Activated CD8-positive, alpha-beta memory T cell treated with anti-CD3 and anti-CD28 coated beads for 48 hours (primary cell): ENCODE measurements around the gene OR5W2.
"Not testable (repeated sequence)": the region's sequence is repeated elsewhere in the genome, so short reads cannot be mapped to it uniquely, and the experiment has no call there.

Experiments
- DNase-seq, 3 experiments: peaks; one replicate each; pipeline ENCODE4 v3.0.0-alpha.2; 2020; ENCODE audit warnings: low read depth in 2 of 3, low spot score in 2 of 3

OR5W2 gene

GRCh38 chr11:55914482-55914881 lies at the start of gene OR5W2:
Gene OR5W2 (minus strand): TSS chr11:55914582. CDS start chr11:55914582, 0 bp downstream.
- DNase-seq, result no peak

- no peak for DNase-seq
These were observed 42.1 kb upstream of the OR5W2 start for GRCh38 chr11:55956521-55956920.

- no peak for DNase-seq
These were observed 34.9 kb upstream of the OR5W2 start for GRCh38 chr11:55949330-55949729.

- no peak for DNase-seq
These were observed 28.5 kb upstream of the OR5W2 start for GRCh38 chr11:55942785-55943392.

- DNase-seq, result no peak
These were observed 21.9 kb upstream of the OR5W2 start, which contains the start of gene OR5I1 for GRCh38 chr11:55936300-55936699. Gene OR5I1 (minus strand): TSS chr11:55936400. CDS start chr11:55936400, 0 bp downstream.

GRCh38 chr11:55920537-55920936 lies 6.2 kb upstream of the OR5W2 start:
- DNase-seq, result no peak

- DNase-seq, result no peak
These were observed 12.1 kb downstream of the OR5W2 start for GRCh38 chr11:55902308-55902707.

GRCh38 chr11:55895216-55895615 lies 19.2 kb downstream of the OR5W2 start:
- DNase-seq, result no peak

- DNase-seq, result not testable (repeated sequence)
These were observed 28.9 kb downstream of the OR5W2 start for GRCh38 chr11:55885481-55885880.

GRCh38 chr11:55884995-55885394 lies 29.4 kb downstream of the OR5W2 start:
- DNase-seq, result not testable (repeated sequence)

GRCh38 chr11:55882997-55883396 lies 31.4 kb downstream of the OR5W2 start, which contains the start of gene TRIM51:
Gene TRIM51 (plus strand): TSS chr11:55883297. CDS start chr11:55885429, 2,132 bp downstream.
- DNase-seq, result not testable (repeated sequence)

- DNase-seq, result not testable (repeated sequence)
These were observed 41.2 kb downstream of the OR5W2 start for GRCh38 chr11:55873146-55873545.

GRCh38 chr11:55872731-55873130 lies 41.7 kb downstream of the OR5W2 start:
- DNase-seq, result not testable (repeated sequence)

GRCh38 chr11:55867354-55867753 lies 47.0 kb downstream of the OR5W2 start:
- DNase-seq, result not testable (repeated sequence)
